GM19452 (cell line): ENCODE measurements around the gene TMC3.

Source experiments
- ATAC-seq: cut with Tn5 transposase; IDR thresholded peaks from one replicate; pipeline ENCODE4 v1.9.1; 2021; ENCODE audit not compliant: unreplicated experiment

Gene TMC3

DNA sequence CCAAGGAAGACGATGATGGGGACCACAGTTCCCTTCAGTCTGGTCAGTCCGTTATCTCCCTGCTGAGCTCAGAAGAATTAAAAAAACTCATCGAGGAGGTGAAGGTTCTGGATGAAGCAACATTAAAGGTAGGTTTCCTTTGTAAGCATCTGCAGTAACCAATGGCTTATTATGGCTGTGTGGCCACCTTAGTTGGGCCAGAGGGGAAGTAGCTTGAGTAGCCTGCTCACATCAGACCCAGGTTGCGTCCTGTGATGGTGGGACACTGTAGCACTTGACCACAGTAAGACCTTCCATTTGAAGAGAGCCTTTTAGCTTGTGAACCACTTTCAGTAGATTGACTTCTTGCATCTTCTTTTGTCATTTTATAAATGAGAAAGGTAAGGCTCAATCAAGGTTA is 72.6 kb downstream of the TMC3 start:
- peak; percentile 14 for ATAC-seq

DNA sequence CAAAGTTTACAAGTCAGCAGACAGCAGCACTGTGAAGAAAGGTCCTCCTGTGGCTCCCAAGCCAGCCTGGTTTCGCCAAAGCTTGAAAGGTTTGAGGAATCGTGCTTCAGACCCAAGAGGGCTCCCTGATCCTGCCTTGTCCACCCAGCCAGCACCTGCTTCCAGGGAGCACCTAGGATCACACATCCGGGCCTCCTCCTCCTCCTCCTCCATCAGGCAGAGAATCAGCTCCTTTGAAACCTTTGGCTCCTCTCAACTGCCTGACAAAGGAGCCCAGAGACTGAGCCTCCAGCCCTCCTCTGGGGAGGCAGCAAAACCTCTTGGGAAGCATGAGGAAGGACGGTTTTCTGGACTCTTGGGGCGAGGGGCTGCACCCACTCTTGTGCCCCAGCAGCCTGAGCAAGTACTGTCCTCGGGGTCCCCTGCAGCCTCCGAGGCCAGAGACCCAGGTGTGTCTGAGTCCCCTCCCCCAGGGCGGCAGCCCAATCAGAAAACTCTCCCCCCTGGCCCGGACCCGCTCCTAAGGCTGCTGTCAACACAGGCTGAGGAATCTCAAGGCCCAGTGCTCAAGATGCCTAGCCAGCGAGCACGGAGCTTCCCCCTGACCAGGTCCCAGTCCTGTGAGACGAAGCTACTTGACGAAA is 74.3 kb downstream of the TMC3 start:
- ATAC-seq, result no peak

DNA sequence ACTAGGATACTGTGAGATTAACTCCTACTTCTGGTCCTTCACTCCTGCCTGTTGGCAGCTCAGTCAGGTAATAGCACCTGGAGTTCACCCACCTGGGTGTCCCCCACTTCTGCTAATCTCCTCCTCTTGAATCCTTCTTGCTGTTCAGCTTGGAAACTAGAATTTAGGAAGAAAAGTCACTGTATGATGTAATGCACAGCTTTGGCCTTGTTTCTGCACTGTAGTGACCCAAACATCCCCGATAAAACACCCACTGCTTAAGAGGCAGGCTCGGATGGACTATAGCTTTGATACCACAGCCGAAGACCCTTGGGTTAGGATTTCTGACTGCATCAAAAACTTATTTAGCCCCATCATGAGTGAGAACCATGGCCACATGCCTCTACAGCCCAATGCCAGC is 74.9 kb downstream of the TMC3 start:
- no peak for ATAC-seq

DNA sequence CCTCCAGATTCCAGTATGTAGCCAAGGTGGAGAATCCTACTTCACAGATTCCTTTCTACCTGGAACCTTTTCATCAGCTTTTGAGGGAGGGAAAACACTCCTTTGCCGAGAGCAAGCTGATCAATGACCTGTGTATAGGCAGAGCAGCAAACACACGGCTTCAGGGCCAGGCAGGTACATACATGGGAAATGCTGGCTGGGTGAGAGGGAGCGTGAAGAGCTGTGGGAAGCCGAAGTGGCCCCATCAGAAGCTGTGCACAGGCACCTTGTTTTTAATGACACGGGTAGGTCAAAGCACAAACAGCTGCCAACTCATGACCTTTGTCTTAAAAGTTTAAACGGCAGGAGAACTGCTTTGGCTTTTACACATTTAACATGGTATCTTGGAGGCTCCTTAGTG is 75.4 kb downstream of the TMC3 start:
- ATAC-seq, result no peak

DNA sequence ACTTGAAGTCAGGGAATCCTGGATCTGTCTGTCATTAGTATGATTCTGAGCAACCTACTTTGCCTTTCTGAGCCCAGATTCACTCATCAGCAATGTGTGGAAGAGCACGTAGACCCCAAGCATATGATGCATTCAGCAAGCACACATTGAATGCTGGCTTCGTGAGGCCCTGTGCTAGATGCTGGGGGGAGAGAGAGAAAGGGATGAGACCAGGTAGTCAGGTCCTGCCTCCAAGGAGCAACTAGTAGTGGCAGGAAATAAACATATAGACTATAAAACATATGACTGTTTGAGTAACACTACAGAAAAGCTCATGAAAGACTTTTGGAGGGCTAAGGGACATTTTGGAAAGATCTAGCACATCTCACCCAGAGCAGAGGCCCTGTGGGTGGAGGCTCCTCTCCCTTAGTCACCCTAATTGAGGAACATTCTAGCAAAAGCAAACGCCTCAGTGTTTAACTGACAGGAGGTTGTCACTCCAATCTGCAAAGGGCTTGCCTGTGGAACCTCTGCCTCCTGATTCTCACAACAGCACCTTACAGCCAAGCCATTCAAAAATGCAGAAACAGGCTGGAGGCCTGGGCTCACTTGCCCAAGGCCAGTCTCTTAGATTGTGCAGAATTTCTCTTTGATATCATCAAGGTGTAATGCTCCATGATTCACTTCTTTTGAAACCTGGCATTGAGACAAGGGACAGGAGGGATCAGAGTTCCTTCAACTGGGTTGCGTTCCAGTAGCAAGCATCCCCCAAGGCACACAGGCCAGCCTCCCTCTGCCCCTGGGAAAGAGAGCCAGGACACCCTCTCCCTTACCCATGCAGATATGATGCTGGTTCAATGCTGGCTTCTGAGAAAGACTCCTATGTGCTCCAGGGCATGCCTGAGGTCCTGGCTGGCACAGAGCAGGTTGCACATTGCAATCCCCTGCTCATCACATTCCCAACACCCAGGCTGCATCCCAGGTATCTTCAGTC is 76.1 kb downstream of the TMC3 start:
- ATAC-seq, result no peak

DNA sequence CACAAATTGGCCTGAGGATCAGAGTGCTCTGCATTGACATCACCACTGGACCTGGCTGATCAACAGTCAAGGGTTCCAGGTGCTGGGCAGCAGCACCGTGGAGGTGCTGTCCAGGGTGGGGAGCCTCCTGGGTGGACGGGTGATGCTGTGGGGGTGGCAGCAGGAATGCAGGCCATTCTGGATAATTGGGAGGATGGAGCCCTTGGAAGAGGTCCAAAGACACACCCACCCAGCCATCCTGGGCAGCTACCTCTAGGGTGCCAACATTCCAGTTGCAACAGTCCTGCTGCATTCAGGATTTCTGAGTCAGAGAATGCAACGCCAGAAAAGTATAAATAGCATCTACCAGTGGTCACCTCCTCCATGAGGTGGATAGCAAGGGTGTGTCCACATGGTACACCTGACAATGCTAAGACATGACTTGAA is 76.9 kb downstream of the TMC3 start:
- no peak for ATAC-seq

DNA sequence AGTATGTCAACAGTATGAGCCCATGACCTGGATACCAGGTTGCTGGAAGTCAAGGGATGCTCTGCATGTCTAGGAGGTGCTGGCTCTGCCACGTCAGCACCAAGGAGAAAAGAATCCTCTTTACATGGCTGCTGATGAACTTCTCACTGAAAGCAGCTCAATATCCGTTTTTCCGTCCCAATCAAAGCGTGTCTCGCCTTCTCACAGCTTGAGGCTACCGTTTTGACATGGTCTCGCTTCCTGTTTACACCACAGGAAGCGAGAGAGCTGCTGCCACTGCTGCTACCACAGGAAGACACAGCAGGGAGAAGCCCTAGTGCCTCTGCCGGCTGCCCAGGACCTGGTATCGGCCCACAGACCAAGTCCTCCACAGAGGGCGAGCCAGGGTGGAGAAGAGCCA is 77.3 kb downstream of the TMC3 start:
- peak; percentile 46 for ATAC-seq

DNA sequence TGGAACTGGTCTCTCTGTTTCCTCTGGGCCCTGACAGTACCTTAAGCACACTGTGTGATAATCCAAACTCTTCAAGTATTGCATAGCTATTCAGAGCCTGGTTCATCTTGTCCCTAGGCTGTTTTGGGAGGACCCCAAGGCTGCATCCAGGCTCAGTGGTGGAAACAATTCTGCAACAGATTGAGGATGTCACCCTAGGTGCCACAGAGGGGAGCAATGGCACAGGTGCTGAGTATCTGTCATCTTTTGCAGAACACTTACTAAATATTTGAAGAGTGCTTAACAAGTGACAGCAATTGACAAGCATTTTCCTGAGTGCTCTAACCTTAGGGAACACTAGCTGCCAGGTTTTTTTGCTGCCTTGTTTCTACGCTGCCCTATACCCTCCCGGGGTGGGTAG is 77.8 kb downstream of the TMC3 start:
- ATAC-seq, result no peak

DNA sequence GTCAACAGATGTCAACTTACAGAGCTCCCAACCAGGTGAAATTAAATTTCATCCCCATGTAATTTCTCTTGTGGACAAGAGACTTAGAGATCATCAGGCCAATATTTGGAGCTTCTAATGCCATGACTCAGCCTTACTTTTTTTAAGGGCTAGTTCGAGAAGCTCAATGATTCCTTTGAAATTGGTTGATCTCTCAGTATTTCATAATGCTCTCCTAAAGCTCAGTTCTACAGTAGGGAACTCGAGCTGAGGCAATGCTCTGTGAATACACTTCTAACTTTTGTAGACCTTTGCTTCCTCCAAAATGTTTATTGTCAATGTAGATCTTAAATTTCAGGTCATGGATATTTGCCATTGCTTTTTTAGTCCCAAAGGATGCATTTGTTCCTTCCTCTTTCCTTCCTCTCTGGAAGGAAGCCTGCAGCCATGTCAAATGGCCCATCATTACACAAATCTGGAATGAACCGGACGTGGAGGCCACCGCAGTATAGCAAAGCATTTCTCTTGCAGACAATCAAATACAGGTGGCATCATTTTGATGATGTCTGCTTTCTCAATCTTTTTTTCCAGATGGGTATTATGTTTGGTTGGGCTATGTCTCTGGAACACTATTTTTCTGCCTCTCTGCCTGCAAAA is 78.4 kb downstream of the TMC3 start:
- no peak for ATAC-seq

DNA sequence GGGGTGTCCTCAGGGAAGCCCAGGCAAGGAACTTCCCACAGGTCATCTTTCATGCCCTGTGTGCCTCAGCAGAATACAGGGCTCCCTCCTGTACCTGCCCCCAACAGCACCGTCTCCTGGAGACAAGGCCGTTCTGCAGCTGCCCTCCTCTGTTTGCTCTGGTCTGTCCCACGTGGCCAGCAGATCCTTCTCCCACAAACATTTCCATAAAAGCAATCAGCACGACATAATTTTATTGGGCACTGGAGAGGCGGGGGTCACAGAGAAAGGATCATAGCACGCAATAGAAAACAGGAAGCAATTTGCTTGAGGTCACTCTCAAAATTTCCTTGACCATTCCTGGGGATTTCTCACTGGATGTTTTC is 79.5 kb downstream of the TMC3 start:
- ATAC-seq, result peak; percentile 5

DNA sequence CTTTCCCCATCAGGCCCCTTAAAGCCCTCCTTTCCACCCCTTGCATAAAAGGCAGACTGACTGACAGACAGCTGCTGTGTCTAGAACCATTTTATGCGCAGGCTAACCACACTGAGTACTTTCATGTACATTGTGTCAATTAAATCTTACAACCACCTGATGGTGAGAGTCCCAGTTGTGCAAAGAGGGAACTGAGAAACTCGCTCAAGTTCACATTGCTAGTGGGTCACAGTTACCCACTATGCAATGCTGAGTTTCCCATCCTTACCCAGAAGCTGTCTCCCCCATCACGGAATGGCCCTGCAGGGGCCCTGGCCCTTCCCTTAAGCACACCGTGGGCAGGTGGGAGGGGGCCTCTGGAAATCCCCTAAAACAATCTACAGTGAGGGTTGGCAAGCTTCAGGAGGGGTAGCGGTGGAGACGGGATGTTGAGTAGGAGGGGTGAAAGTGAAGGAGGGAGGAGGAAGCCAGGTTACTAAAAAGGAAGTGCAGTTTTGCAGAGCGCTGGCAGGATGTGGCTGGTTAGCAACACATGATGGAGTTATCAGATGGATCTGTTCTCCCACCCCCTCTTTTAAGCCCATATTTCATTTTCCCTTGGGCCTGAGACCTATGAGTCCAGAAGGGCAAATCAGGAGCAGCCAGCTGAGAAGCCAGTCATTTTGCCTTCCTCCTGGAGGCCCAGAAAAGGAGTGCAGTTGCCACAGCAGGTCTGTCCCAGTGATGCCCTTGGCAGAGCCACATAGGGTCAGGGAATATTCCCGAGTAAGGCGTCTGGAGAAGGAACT is 80.1 kb downstream of the TMC3 start:
- ATAC-seq, result peak; percentile 60

DNA sequence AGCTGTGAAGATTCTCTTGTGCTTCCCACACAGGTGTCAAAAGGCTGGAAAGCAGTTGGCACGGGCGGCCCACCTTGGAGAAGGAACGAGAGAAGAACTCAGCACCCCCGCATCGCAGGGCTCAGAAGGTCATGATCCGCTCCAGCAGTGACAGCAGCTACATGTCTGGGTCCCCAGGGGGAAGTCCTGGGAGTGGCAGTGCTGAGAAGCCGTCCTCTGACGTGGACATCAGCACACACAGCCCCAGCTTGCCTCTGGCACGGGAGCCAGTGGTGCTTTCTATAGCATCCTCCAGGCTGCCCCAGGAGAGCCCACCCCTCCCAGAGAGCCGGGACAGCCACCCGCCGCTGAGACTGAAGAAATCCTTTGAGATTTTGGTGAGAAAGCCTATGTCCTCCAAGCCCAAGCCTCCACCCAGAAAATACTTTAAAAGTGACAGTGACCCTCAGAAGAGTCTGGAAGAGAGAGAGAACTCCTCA is 81.5 kb downstream of the TMC3 start:
- ATAC-seq, result peak; percentile 33

DNA sequence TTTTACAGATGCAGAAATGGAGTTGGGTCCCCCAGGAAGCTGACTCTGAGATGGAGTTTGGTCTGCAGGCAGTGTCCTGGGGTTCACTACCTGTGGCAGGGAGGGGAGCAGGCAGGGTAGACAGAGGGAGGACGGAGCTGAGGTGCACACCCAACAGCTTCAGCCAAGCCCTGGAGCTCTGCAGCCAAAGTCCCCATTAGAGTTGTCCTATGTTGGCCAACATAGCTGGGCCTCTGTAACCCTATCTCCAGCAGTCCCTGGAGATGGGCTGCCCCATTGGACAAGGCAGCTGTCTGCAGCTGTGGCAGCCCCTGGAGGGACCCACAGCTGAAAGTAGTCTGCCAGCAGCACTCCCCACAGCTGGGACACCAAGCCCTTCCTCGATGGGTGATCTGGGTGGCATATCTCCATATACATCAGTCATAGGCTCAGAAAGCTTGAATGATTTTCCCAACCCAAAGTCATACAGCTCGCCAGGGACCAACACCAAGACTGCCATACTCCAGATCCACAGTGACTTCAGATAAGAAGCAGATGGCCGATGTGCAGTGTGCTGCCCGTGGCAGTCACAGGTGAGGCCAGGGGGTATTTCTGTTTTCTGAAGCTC is 82.0 kb downstream of the TMC3 start:
- ATAC-seq, result no peak

DNA sequence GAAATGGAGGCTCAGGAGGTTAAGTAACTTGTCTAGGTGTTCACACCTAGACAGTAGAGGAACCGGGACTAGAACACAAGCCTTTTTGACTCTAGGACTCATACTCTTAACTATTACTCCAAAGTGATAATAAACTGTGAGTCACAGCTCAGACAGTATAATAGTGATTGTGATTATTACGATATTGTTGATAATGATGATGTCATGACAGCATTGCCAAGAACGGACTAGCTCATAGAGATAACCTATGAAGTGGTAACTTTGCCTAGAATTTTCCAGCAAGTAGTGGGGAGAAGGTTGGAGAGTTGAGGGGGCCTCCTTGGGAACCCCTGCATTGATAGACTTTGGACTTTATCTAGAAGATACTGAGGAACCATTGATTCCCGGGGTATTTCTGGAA is 84.1 kb downstream of the TMC3 start:
- ATAC-seq, result no peak

DNA sequence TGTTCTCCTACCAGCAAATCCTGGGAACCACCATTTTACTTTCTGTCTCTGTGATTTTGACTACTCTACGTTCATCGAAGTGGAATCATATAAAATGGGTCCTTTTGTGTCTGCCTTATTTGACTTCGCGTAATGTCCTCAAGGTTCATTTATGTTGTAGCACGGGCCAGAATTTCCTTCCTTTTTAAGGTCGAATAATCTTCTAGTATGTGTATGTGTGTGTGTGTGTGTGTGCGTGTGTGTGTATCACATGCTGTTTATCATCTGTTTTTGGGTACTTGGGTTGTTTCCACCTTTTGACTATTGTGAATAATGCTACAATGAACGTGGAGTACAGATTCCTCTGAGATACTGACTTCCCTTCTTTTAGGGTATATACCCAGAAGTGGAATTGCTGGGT is 85.4 kb downstream of the TMC3 start:
- ATAC-seq, result no peak

DNA sequence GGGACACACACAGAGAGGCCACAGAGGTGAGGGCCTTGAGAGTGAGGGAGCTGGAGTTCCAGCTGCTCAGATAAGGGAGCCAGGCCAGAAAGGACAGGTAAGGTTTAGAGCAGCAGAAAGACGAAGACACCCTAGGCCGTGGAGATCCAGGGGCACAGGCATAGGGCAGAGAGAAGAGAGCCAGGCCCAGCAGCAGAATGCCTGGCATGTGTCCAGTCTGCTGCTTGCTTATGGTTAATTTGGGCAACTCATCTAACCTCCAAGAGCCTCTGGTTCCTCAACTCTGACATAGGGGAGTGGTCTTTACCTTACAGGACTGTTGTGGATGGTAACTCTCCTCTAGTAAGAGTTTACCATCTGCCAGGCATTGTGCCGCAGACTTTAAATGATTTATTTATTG is 86.0 kb downstream of the TMC3 start:
- ATAC-seq, result no peak

DNA sequence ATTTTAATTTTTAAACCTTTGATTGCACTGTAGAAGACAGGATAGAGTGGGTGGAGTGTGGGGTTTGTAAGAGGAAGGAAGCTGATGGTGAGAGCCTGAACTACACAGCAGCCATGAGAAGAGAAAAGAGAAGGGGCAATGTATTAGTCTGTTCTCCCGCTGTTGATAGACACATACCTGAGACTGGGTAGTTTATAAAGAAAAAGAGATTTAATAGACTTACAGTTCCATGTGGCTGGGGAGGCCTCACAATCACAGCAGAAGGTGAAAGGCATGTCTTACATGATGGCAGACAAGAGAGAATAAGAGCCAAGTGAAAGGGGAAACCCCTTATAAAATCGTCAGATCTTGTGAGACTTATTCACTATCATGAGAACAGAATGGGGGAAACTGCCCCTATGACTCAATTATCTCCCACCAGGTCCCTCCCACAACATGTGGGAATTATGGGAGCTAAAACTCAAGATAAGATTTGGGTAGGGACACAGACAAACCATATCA is 87.3 kb downstream of the TMC3 start:
- ATAC-seq, result no peak

DNA sequence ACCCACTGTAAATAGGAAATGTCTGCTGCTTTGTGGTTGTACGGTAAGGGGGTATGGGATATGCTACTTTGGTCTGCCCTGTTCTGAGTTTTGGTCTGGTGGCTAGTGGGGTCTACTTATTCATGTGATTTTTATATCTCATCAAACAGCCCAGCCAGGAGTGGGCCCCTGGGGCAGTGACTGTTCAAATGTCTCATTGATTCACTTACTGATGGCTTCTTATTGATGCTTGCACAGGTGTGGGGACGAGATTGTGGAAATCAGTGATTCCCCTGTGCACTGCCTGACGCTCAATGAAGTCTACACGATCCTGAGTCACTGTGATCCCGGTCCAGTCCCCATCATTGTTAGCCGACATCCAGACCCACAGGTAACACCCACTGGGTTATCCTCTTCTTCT is 88.6 kb downstream of the TMC3 start:
- no peak for ATAC-seq

DNA sequence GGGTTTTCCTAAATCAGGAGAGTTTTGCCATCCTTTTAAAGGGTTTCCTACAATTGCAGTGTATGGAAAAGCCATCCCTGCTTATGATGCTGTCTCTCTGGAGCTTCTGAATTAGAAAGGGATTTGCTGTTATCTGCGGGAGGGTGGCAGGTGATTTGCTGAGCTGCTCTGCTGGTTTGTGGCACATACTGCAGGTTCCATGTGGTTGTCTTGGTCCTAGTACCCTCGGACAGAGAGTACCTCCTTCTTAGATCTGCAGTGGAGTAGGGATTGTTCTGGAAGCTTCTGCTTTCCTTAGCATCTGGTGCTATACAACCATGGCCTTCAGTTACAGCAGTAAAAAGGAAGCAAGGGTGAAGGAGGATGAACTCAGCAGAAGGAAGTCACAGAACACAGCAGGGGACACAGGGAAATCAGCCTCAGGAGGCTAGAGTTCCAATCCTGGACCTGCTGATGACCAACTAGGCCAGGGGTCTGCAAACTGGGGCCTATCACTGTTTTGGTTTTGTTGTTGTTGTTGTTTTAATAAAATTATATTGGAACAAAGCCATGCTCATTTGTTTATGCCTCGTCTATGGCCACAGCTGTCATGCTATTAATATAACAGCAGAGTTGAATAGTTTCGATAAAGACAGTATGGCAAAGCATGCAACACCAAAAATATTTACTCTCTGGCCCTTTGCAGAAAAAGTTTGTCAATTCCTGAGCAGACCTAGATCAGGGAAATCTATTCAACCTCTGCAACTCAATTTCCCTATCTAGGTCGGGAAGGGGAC is 89.6 kb downstream of the TMC3 start:
- no peak for ATAC-seq

DNA sequence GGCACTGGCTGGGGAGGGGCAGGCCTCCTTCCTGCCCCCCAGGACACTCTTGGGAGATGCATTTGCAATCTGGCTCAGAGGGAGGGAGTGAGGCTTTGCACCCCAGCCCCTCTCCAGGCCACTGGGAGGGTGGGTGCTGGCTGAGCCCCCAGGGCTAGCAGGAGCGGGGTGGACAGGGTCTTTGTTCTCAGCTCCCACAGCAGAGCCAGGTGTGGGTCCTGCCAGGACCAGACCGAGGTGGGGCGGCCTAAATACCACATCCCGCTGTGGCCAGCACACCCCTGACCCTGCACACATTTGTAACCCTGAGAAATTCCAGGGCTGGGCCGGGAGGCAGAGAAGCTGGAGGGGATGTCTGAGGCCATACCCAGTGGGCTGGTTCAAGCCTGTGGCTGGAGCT is 91.1 kb downstream of the TMC3 start:
- ATAC-seq, result no peak
